Measurements from ENCODE around the gene DBF4B. TPM values are rescaled to one million over a fixed set of nuclear protein-coding genes. Genes with fewer than 3 reads are reported as not detected.

Gene DBF4B
- total RNA-seq, 4 donors from 2014 or later = 6.0 to 19.0 (median 6.2) TPM

- Histone ChIP-seq H3K4me3 (no peak overlapping the region), H3K27ac (no peak overlapping the region), H3K4me1 (no peaks in the 10 kb centered on the region), H3K27me3 (no peaks in the 10 kb centered on the region), H3K9me3 (no peaks in the 10 kb centered on the region), H3K36me3 (peaks cover 0 to 74% (median 0%) of the 10 kb centered on the region in 3 donors)
- no peak for DNase-seq (ENCODE audit: low spot score in 2 of 2)
- TF ChIP-seq, protein P1, sequence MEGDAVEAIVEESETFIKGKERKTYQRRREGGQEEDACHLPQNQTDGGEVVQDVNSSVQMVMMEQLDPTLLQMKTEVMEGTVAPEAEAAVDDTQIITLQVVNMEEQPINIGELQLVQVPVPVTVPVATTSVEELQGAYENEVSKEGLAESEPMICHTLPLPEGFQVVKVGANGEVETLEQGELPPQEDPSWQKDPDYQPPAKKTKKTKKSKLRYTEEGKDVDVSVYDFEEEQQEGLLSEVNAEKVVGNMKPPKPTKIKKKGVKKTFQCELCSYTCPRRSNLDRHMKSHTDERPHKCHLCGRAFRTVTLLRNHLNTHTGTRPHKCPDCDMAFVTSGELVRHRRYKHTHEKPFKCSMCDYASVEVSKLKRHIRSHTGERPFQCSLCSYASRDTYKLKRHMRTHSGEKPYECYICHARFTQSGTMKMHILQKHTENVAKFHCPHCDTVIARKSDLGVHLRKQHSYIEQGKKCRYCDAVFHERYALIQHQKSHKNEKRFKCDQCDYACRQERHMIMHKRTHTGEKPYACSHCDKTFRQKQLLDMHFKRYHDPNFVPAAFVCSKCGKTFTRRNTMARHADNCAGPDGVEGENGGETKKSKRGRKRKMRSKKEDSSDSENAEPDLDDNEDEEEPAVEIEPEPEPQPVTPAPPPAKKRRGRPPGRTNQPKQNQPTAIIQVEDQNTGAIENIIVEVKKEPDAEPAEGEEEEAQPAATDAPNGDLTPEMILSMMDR (IDR thresholded peaks at IDR 0.05) = no peak
- no peak for TF ChIP-seq EP300 (IDR thresholded peaks at IDR 0.05)
- TF ChIP-seq POLR2A (IDR thresholded peaks at IDR 0.05) = no peak
- WGBS, 2 donors = 58 to 80% methylated on average over 5 of the region's 5 CpGs
Measured at GRCh38 chr17:44733753-44734152, 25.3 kb downstream of the DBF4B start.

GRCh38 chr17:44734272-44734671, 25.8 kb downstream of the DBF4B start:
- no peak for DNase-seq (ENCODE audit: low spot score in 2 of 2)
- Histone ChIP-seq H3K27ac (no peak overlapping the region), H3K36me3 (peaks cover 0 to 79% (median 0%) of the 10 kb centered on the region in 3 donors), H3K4me3 (no peak overlapping the region), H3K4me1 (no peaks in the 10 kb centered on the region), H3K27me3 (no peaks in the 10 kb centered on the region), H3K9me3 (no peaks in the 10 kb centered on the region)
- no peak for TF ChIP-seq EP300 (IDR thresholded peaks at IDR 0.05)
- no peak for TF ChIP-seq POLR2A (IDR thresholded peaks at IDR 0.05)
- TF ChIP-seq, protein P1 (IDR thresholded peaks at IDR 0.05) = no peak
- WGBS, 2 donors = 87 to 93% methylated on average over 2 of the region's 2 CpGs

GRCh38 chr17:44736551-44737240, 28.2 kb downstream of the DBF4B start:
- 88 to 93% methylated on average over 12 of the region's 12 CpGs for WGBS, 2 donors
- Histone ChIP-seq H3K27ac (no peak overlapping the region), H3K4me1 (no peaks in the 10 kb centered on the region), H3K9me3 (no peaks in the 10 kb centered on the region), H3K27me3 (no peaks in the 10 kb centered on the region), H3K4me3 (no peak overlapping the region), H3K36me3 (peaks cover 0 to 81% (median 0%) of the 10 kb centered on the region in 3 donors)
- no peak for DNase-seq (ENCODE audit: low spot score in 2 of 2)
- TF ChIP-seq POLR2A (IDR thresholded peaks at IDR 0.05) = no peak

DNA sequence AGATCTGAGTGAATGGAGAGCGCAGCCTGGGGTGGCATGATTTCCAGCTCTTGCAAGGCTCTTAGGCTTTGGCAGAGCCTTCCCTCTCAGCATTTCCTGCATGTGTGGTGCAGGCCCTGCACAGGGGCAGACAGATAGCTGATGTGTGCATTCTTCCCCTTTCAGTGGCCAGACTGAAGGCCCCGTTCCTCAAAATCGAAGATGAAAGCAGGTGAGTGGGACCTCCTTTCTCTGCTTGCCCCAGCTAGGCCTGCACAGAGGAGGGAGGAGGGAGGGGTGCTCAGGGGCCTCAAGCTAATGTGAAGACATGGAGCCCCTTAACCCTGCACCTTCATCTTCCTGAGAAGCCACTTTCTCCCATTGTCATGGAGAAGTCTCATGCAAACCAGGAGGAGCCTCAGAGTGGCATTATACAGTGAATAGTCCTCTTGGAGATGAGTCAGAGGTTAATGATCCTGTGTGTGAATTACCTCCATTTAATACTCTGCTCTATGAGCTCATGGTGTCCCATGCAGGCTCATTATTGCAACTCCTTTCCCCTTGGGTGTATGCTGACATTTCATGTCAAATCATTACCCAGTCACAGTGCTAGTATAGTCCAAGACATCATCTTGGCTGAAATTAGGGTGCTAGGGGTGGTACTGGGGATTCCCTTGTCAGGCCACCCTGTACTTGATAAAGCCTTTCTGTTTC, 29.9 kb downstream of the DBF4B start:
- 83% methylated on average over 3 of the region's 3 CpGs for whole genome bisulfite sequencing, 2 donors
- no peak overlapping the region for H3K4me3 ChIP-seq
- no peaks in the 10 kb centered on the region for H3K4me1 ChIP-seq
- no peaks in the 10 kb centered on the region for H3K9me3 ChIP-seq
- no peaks in the 10 kb centered on the region for H3K27me3 ChIP-seq
- DNase-seq (ENCODE audit: low spot score in 2 of 2) = no peak
- peaks cover 0 to 83% (median 0%) of the 10 kb centered on the region in 3 donors for H3K36me3 ChIP-seq
- no peak overlapping the region for H3K27ac ChIP-seq
- no peak for TF ChIP-seq EP300 (IDR thresholded peaks at IDR 0.05)
- TF ChIP-seq POLR2A (IDR thresholded peaks at IDR 0.05) = no peak
- TF ChIP-seq, protein P1 (IDR thresholded peaks at IDR 0.05) = no peak

DNA sequence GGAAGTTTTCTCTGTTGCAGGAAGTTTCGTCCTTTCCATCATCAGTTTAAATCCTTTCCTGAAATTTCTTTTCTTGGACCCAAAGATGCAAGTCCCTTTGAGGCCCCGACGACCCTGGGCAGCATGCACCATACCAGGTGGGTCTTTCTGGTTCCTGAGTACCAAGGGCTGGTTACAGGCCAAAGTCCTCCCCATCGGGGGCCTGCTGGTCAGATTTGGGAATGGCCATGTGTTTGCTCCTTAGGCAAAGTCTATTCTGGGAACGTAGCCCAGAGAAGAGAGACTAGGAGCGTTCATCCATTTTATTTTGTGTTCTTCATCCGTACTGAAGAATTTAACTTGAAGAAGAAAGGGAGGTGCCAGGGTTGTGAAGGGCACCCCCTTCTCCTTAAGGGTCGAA, 32.9 kb downstream of the DBF4B start:
- TF ChIP-seq POLR2A (IDR thresholded peaks at IDR 0.05) (no peak), EP300 (IDR thresholded peaks at IDR 0.05) (no peak)
- TF ChIP-seq, protein P1 (IDR thresholded peaks at IDR 0.05) = no peak
- Histone ChIP-seq H3K9me3 (no peaks in the 10 kb centered on the region), H3K27me3 (no peaks in the 10 kb centered on the region), H3K36me3 (peaks cover 0 to 65% (median 0%) of the 10 kb centered on the region in 3 donors), H3K27ac (no peak overlapping the region), H3K4me3 (no peak overlapping the region), H3K4me1 (no peaks in the 10 kb centered on the region)
- no peak for DNase-seq (ENCODE audit: low spot score in 2 of 2)
- WGBS, 2 donors = 95 to 97% methylated on average over 8 of the region's 8 CpGs

Data from tibial nerve (tissue), 4 donors.